T-helper 2 cell treated with Interferon-gamma antibody and Interleukin-4, amounts not matched to agents 100 ng/mL and 5 ng/mL, for 36 hours (primary cell): ENCODE results near the gene ADRA2B. TPM values are rescaled to one million over a fixed set of nuclear protein-coding genes. Genes with fewer than 3 reads are reported as not detected.
"Not testable (repeated sequence)": the region's sequence is repeated elsewhere in the genome, so short reads cannot be mapped to it uniquely, and the experiment has no call there.

ENCODE experiments used
- intact Hi-C: fragments of 100-400 bp; cut with micrococcal nuclease; formaldehyde crosslinking; loops from one replicate; pipeline ENCODE4 v1.15.1; 2023
- total RNA-seq: library from RNA; stranded (reverse); gene quantifications from 2 replicates; pipeline ENCODE4 v1.2.3, GENCODE V29; 2022

ADRA2B gene
- total RNA-seq: 0.07 and 0.09 TPM in 2 replicates

DNA sequence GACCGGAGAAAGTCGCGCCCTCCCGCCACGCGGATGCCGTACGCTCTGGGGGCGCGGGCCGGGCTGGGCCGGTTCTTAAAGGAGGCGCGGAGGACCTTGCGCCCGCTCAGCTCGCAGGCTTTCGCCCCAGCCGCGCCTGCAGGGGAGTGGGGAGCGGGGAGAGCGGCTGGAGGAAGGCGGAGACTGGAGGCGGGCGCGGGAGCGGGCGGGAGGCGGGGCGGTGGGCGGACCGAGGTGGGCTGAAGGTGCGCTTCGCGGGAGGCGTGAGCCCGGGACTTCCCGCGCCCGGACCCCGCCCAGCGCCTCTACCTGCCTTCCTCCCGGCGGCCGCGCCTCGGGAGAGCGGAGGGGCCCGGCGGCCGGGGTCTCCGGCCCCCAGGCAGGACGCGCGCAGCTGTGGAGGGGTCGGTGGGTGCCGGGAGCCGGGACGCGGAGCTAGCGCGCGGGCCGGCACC lies at the start of gene ADRA2B:
Gene ADRA2B (minus strand): TSS at position 148 of the 455 bp plus-strand sequence. CDS start 422 bp downstream, outside the sequence.
- intact Hi-C loops: loop anchor here (10.0 kb wide), 1 partner anchor 92 kb away; no protein-coding TSS in a partner anchor

- intact Hi-C loops: loop anchor here (1.0 kb wide), 1 partner anchor 19 kb away; the partner anchor contains the start of gene DUSP2
Measured at GRCh38 chr2:96164459-96165184, 48.3 kb upstream of the ADRA2B start.

- intact Hi-C loops: loop anchor here (1.0 kb wide), 1 partner anchor 19 kb away; the partner anchor contains the start of gene DUSP2
Measured at GRCh38 chr2:96163768-96164429, 47.5 kb upstream of the ADRA2B start.

DNA sequence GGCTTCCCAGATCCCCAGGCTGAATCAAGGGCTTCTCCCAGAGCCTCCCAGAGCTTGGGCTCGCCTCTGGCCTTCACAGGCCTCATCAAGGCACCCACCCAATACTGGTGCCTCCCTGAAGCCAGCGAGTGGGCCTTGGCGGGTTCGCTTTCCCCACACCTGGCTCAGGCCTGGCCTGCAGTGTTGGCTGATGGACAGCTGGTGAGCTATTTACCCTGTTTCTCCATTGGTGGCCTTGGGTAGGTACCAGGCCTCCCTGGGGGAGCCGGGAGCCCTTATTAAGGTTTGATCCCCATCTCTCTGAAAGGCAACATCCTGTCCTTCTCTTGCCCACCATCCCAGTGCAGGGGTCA lies 47.0 kb upstream of the ADRA2B start:
- intact Hi-C loops: no loop called here

GRCh38 chr2:96161898-96162297 lies 45.5 kb upstream of the ADRA2B start:
- intact Hi-C loops: no loop called here

DNA sequence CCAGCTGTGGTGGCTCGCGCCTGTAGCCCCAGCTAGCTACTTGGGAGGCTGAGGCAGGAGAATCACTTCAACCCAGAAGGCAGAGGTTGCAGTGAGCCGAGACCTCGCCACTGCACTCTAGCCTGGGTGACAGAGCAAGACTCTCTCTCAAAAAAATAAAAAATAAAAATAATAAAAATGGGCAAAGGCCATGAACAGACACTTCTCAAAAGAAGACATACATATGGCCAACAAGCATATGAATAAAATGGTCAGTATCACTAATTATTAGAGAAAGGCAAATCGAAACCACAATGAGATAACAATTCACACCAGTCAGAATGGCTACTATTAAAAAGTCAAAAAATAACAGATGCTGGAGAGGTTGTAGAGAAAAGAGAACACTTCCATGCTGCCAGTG lies 44.0 kb upstream of the ADRA2B start:
- intact Hi-C loops: not testable (repeated sequence)

- intact Hi-C loops: no loop called here
Measured at GRCh38 chr2:96159084-96159830, 42.9 kb upstream of the ADRA2B start.

- intact Hi-C loops: no loop called here
Measured at GRCh38 chr2:96158554-96158940, 42.2 kb upstream of the ADRA2B start.

- intact Hi-C loops: no loop called here
Measured at GRCh38 chr2:96157649-96158553, 41.5 kb upstream of the ADRA2B start.

DNA sequence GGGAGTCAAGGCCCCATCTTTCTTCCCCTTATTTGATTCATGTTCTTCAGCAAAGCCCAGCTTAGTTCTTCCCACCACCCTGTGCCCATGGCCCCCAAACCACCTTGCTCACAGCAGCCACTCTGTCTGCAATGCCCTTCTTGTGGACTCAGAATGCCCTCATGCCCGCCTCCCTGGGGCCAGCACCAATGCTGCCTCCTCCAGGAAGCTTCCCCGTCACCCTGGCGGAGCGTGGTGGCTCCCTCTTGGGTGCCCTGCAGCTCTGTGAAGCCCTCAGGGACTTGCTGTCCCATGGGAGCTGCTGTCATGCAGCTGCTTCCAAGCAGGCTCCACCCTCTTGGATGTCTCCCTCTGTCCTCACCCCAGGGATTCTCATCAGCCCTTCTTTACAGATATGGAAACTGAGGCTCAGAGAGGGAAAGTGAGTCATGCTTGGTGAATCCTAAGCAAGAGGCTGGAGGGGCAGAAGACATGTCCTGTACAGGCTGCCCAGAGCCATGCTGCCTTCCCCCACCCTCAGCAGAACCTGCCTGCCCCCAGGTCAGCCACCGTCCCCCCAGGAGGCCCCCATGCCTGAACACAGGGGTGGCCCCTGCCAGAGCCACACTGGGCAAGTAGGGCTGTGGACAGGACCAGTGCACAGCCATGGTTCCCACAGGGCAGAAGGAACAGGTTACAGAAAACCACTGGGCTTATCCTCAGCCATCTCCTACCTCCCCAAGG lies 40.7 kb upstream of the ADRA2B start:
- intact Hi-C loops: loop anchor here (1.0 kb wide), 1 partner anchor 9 kb away; no protein-coding TSS in a partner anchor

DNA sequence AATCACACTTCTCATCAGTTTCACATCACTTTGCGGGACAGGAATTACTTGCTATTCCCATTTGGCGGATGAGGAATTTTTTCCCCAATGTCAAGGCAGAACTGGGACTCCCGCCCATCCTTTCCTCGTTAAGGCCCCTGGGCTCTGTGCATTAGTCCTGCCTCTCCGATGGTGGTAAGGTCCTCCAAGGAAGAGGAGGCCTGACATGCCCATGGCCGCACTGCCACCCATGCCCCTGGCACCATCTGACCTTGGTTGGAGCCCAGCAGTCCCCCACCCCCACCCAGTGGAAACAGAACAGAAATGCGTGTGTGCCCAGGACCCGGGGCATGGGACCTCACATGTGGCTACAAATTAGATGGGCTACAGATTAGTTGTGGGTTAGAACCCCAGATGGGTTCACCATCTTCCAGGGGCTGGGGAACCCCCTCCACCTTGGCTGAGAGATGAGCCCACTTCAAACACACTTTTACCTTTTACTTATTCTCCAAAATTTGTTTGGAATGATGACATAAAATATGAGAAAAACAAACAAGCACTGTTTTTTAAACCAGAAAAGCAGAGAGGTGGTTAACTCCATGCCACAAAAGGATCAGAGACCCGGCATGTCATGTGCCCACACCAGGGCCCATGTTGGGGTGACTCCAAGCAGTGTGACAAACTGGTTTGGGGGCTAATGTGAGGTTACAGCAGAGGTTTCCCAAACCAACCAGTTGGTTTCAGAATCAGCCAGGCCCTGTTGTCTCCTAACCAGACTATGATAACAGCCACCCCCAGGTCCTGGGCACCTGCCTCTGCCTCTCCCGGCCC lies 39.8 kb upstream of the ADRA2B start:
- intact Hi-C loops: loop anchor here (1.0 kb wide), 1 partner anchor 8 kb away; no protein-coding TSS in a partner anchor

GRCh38 chr2:96154506-96155380 lies 38.4 kb upstream of the ADRA2B start:
- intact Hi-C loops: no loop called here

GRCh38 chr2:96153991-96154431 lies 37.6 kb upstream of the ADRA2B start:
- intact Hi-C loops: no loop called here

GRCh38 chr2:96153291-96153713 lies 36.9 kb upstream of the ADRA2B start:
- intact Hi-C loops: no loop called here

GRCh38 chr2:96152304-96153161 lies 36.2 kb upstream of the ADRA2B start:
- intact Hi-C loops: no loop called here

- intact Hi-C loops: no loop called here
Measured at GRCh38 chr2:96151595-96152303, 35.4 kb upstream of the ADRA2B start.
